ENCODE measurements around the gene KIF4A. TPM values are rescaled to one million over a fixed set of nuclear protein-coding genes. Genes with fewer than 3 reads are reported as not detected.

Gene KIF4A
- total RNA-seq, 1 experiment from 2014 or later = 36.2 TPM

GRCh38 chrX:70464051-70464450, 174.1 kb downstream of the KIF4A start (continued):
- TF ChIP-seq ATF2 (CRISPR knock-in tag; IDR thresholded peaks at IDR 0.05; ENCODE audit: borderline replicate concordance, low read depth) (no peak), ZNF423 (CRISPR knock-in tag; IDR thresholded peaks at IDR 0.05) (no peak), JUN (CRISPR knock-in tag; IDR thresholded peaks at IDR 0.05) (no peak), ZNF232 (CRISPR knock-in tag; IDR thresholded peaks at IDR 0.05) (no peak)

GRCh38 chrX:70466968-70467367, 177.1 kb downstream of the KIF4A start:
- H3K27ac Mint-ChIP-seq = no peak overlapping the region
- ATAC-seq (no peak), DNase-seq (ENCODE audit: low spot score) (no peak)
- ChIA-PET CTCF (no interaction called here), POLR2A (no interaction called here)
- no peak overlapping the region for H3K4me3 Mint-ChIP-seq
- TF ChIP-seq TEAD1 (CRISPR knock-in tag; IDR thresholded peaks at IDR 0.05) (no peak), ZNF121 (CRISPR knock-in tag; IDR thresholded peaks at IDR 0.05) (peak; percentile 86)
- peaks cover 6% of the 10 kb centered on the region for H3K36me3 Mint-ChIP-seq
- H3K4me1 Mint-ChIP-seq = peaks cover 17% of the 10 kb centered on the region
- no peaks in the 10 kb centered on the region for H3K27me3 Mint-ChIP-seq (ENCODE audit: low read depth)
- no peaks in the 10 kb centered on the region for H3K9me3 Mint-ChIP-seq

- CTCF ChIA-PET = no interaction called here
- no peak for ATAC-seq
- H3K9me3 Mint-ChIP-seq = no peaks in the 10 kb centered on the region
- no peak for TF ChIP-seq ZNF138 (CRISPR knock-in tag; conservative IDR thresholded peaks at IDR 0.05)
- TF ChIP-seq CDX4 (CRISPR knock-in tag; IDR thresholded peaks at IDR 0.05; ENCODE audit: borderline replicate concordance) = no peak
- no peak for TF ChIP-seq CTCF (IDR thresholded peaks at IDR 0.05)
- TF ChIP-seq, protein P1, sequence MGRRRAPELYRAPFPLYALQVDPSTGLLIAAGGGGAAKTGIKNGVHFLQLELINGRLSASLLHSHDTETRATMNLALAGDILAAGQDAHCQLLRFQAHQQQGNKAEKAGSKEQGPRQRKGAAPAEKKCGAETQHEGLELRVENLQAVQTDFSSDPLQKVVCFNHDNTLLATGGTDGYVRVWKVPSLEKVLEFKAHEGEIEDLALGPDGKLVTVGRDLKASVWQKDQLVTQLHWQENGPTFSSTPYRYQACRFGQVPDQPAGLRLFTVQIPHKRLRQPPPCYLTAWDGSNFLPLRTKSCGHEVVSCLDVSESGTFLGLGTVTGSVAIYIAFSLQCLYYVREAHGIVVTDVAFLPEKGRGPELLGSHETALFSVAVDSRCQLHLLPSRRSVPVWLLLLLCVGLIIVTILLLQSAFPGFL (CRISPR knock-in tag; IDR thresholded peaks at IDR 0.05; ENCODE audit: borderline replicate concordance) = no peak
- TF ChIP-seq, protein P2, sequence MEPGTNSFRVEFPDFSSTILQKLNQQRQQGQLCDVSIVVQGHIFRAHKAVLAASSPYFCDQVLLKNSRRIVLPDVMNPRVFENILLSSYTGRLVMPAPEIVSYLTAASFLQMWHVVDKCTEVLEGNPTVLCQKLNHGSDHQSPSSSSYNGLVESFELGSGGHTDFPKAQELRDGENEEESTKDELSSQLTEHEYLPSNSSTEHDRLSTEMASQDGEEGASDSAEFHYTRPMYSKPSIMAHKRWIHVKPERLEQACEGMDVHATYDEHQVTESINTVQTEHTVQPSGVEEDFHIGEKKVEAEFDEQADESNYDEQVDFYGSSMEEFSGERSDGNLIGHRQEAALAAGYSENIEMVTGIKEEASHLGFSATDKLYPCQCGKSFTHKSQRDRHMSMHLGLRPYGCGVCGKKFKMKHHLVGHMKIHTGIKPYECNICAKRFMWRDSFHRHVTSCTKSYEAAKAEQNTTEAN (CRISPR knock-in tag; IDR thresholded peaks at IDR 0.05) = no peak
- TF ChIP-seq NR3C1 (CRISPR knock-in tag; conservative IDR thresholded peaks at IDR 0.05; ENCODE audit: low read depth) = no peak
- TF ChIP-seq KAT7 (CRISPR knock-in tag; IDR thresholded peaks at IDR 0.05; ENCODE audit: borderline replicate concordance) = no peak
- no peak for TF ChIP-seq ZBTB21 (CRISPR knock-in tag; IDR thresholded peaks at IDR 0.05; ENCODE audit: borderline replicate concordance)
- TF ChIP-seq NFE2L1 (CRISPR knock-in tag; IDR thresholded peaks at IDR 0.05) = no peak
- no peak for TF ChIP-seq ZNF281 (CRISPR knock-in tag; IDR thresholded peaks at IDR 0.05)
- TF ChIP-seq ZSCAN18 (CRISPR knock-in tag; IDR thresholded peaks at IDR 0.05) = no peak
- no peak for TF ChIP-seq NR2C2 (CRISPR knock-in tag; IDR thresholded peaks at IDR 0.05)
- no peak for TF ChIP-seq GTF2I (CRISPR knock-in tag; conservative IDR thresholded peaks at IDR 0.05)
- no peak for TF ChIP-seq TCF7 (CRISPR knock-in tag; IDR thresholded peaks at IDR 0.05; ENCODE audit: low read depth)
These were observed 178.8 kb downstream of the KIF4A start for GRCh38 chrX:70468709-70469108.

More at GRCh38 chrX:70468709-70469108, 178.8 kb downstream of the KIF4A start:
- DNase-seq (ENCODE audit: low spot score) = no peak
- H3K27ac Mint-ChIP-seq = no peak overlapping the region
- POLR2A ChIA-PET = no interaction called here
- no peak overlapping the region for H3K4me3 Mint-ChIP-seq
- peaks cover 6% of the 10 kb centered on the region for H3K36me3 Mint-ChIP-seq
- no peaks in the 10 kb centered on the region for H3K27me3 Mint-ChIP-seq (ENCODE audit: low read depth)
- H3K4me1 Mint-ChIP-seq = peaks cover 30% of the 10 kb centered on the region
